Panc1 (cell line): ENCODE measurements around the gene EHMT2. TPM values are rescaled to one million over a fixed set of nuclear protein-coding genes. Genes with fewer than 3 reads are reported as not detected.

Experiments used
- ATAC-seq: fragments of 200-7000 bp; cut with Tn5 transposase; 2 replicates; pipeline ENCODE4 v1.9.1; 2020; ENCODE audit warnings: mild to moderate bottlenecking, moderate library complexity
- BruUV-seq: library from RNA; stranded (reverse); fragments of 400-500 nt; replicated peaks from 2 replicates; lab custom pipeline; 2021; lab: Mats Ljungman, UMichigan
- CTCF ChIA-PET: fragments of 300-600 bp; sonication (Branson Sonifier 250); formaldehyde crosslinking; loops from one replicate; lab custom pipeline; 2022; ENCODE audit warnings: antibody characterized with exemption; lab: Charles Lee
- POLR2A ChIA-PET: fragments of 300-600 bp; sonication (Branson Sonifier 250); formaldehyde crosslinking; loops from one replicate; lab custom pipeline; 2022; ENCODE audit warnings: antibody characterized with exemption; lab: Charles Lee
- DNase-seq: peaks from one replicate; pipeline ENCODE4 v3.0.0-alpha.2; 2010; ENCODE audit warnings: low read depth, low spot score
- H3K27ac ChIP-seq: 2 replicates; pipeline ENCODE4 v1.5.1; 2011; ENCODE audit warnings: mild to moderate bottlenecking, low read length, inconsistent platforms
- H3K27me3 ChIP-seq: fragments of 200-500 bp; sonication (Bioruptor generic); 2 replicates; pipeline ENCODE4 v1.6.0; 2014; ENCODE audit warnings: low read length, inconsistent platforms; ENCODE audit not compliant: control insufficient read depth, insufficient read depth
- H3K36me3 ChIP-seq: fragments of 200-500 bp; sonication (Bioruptor generic); 2 replicates; pipeline ENCODE4 v1.5.1; 2014; ENCODE audit warnings: inconsistent platforms, mild to moderate bottlenecking, low read length, moderate library complexity; ENCODE audit not compliant: control insufficient read depth, insufficient read depth
- H3K4me1 ChIP-seq: 2 replicates; pipeline ENCODE4 v1.5.1; 2011; ENCODE audit warnings: inconsistent platforms, mild to moderate bottlenecking, low read length, moderate library complexity; ENCODE audit not compliant: control insufficient read depth, insufficient read depth
- H3K4me3 ChIP-seq, 2 experiments: 2 replicates each; pipeline ENCODE4 v1.5.1; 2011 to 2012; ENCODE audit warnings: low read depth in 2 of 2, low read length in 2 of 2, mild to moderate bottlenecking in 2 of 2, inconsistent platforms in 1 of 2, moderate library complexity in 1 of 2
- H3K9me3 ChIP-seq: fragments of 200-500 bp; sonication (Bioruptor generic); 2 replicates; pipeline ENCODE4 v1.5.1; 2014; ENCODE audit warnings: low read depth, mild to moderate bottlenecking, inconsistent platforms, low read length, moderate library complexity; ENCODE audit not compliant: control insufficient read depth, insufficient read depth
- POLR2AphosphoS5 ChIP-seq: IDR thresholded peaks from 2 replicates; pipeline ENCODE4 v1.6.1; 2012; ENCODE audit warnings: mild to moderate bottlenecking, low read depth, low read length, moderate library complexity
- SIN3A ChIP-seq: IDR thresholded peaks from 2 replicates; pipeline ENCODE4 v1.6.1; 2012; ENCODE audit warnings: low read depth, mild to moderate bottlenecking, low read length, moderate library complexity, borderline replicate concordance; ENCODE audit not compliant: insufficient read depth
- TCF7L2 ChIP-seq: IDR thresholded peaks from 2 replicates; pipeline ENCODE4 v1.6.1; 2011; ENCODE audit warnings: mild to moderate bottlenecking, low read depth, low read length, inconsistent platforms
- in situ Hi-C: cut with HindIII; loops from 2 replicates; pipeline ENCODE4 v1.10.0; 2016; ENCODE audit warnings: low sequenced_read_pairs, low pct_unique_long_range_greater_than_20kb
- intact Hi-C: fragments of 100-400 bp; cut with micrococcal nuclease; formaldehyde crosslinking; loops from one replicate; pipeline ENCODE4 v1.10.0; 2022; ENCODE audit not compliant: unreplicated experiment
- total RNA-seq: library from RNA; stranded (reverse); gene quantifications from one replicate; pipeline ENCODE4 v1.2.1, GENCODE V29; 2021; ENCODE audit not compliant: unreplicated experiment
- TF ChIP-seq, protein P1 (sequence below), 2 experiments: IDR thresholded peaks; 2 replicates each; pipeline ENCODE4 v1.6.1; 2011 to 2012; ENCODE audit warnings: low read depth in 2 of 2, control low read depth in 1 of 2, low read length in 1 of 2, mild to moderate bottlenecking in 1 of 2, moderate library complexity in 1 of 2; ENCODE audit not compliant: insufficient read depth in 1 of 2
- TF ChIP-seq, protein P2 (sequence below): fragments of 450-650 bp; IDR thresholded peaks from 2 replicates; pipeline ENCODE4 v1.5.1; 2017; ENCODE audit warnings: mild to moderate bottlenecking

Gene EHMT2
- total RNA-seq, 1 experiment from 2014 or later, result 60.4 TPM

GRCh38 chr6:31847276-31847978 lies 50.1 kb downstream of the EHMT2 start:
- ChIA-PET POLR2A (interaction anchor here (0.7 kb wide), 1 partner anchor 33 kb away, joined by 7 read pairs; no protein-coding TSS in a partner anchor), CTCF (no interaction called here)
- in situ Hi-C loops, result no loop called here
- TF ChIP-seq, protein P1, sequence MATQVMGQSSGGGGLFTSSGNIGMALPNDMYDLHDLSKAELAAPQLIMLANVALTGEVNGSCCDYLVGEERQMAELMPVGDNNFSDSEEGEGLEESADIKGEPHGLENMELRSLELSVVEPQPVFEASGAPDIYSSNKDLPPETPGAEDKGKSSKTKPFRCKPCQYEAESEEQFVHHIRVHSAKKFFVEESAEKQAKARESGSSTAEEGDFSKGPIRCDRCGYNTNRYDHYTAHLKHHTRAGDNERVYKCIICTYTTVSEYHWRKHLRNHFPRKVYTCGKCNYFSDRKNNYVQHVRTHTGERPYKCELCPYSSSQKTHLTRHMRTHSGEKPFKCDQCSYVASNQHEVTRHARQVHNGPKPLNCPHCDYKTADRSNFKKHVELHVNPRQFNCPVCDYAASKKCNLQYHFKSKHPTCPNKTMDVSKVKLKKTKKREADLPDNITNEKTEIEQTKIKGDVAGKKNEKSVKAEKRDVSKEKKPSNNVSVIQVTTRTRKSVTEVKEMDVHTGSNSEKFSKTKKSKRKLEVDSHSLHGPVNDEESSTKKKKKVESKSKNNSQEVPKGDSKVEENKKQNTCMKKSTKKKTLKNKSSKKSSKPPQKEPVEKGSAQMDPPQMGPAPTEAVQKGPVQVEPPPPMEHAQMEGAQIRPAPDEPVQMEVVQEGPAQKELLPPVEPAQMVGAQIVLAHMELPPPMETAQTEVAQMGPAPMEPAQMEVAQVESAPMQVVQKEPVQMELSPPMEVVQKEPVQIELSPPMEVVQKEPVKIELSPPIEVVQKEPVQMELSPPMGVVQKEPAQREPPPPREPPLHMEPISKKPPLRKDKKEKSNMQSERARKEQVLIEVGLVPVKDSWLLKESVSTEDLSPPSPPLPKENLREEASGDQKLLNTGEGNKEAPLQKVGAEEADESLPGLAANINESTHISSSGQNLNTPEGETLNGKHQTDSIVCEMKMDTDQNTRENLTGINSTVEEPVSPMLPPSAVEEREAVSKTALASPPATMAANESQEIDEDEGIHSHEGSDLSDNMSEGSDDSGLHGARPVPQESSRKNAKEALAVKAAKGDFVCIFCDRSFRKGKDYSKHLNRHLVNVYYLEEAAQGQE (IDR thresholded peaks at IDR 0.05; ENCODE audit: insufficient read depth in 1 of 2, low read depth in 2 of 2, low read length in 1 of 2), result no peak
- TF ChIP-seq TCF7L2 (no peak), POLR2AphosphoS5 (no peak), SIN3A (no peak)
- TF ChIP-seq, protein P2, sequence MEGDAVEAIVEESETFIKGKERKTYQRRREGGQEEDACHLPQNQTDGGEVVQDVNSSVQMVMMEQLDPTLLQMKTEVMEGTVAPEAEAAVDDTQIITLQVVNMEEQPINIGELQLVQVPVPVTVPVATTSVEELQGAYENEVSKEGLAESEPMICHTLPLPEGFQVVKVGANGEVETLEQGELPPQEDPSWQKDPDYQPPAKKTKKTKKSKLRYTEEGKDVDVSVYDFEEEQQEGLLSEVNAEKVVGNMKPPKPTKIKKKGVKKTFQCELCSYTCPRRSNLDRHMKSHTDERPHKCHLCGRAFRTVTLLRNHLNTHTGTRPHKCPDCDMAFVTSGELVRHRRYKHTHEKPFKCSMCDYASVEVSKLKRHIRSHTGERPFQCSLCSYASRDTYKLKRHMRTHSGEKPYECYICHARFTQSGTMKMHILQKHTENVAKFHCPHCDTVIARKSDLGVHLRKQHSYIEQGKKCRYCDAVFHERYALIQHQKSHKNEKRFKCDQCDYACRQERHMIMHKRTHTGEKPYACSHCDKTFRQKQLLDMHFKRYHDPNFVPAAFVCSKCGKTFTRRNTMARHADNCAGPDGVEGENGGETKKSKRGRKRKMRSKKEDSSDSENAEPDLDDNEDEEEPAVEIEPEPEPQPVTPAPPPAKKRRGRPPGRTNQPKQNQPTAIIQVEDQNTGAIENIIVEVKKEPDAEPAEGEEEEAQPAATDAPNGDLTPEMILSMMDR, result no peak
- no peaks in the 10 kb centered on the region for H3K27me3 ChIP-seq
- intact Hi-C loops, result no loop called here
- no TSS peak for BruUV-seq
- H3K4me1 ChIP-seq, result peaks cover 8% of the 10 kb centered on the region; the same call in 1 of the 2 replicates
- no peak overlapping the region for H3K27ac ChIP-seq
- no peaks in the 10 kb centered on the region for H3K36me3 ChIP-seq
- DNase-seq, result no peak
- ATAC-seq, result no peak
- no peak overlapping the region for H3K4me3 ChIP-seq
- no peaks in the 10 kb centered on the region for H3K9me3 ChIP-seq

- Histone ChIP-seq H3K27me3 (no peaks in the 10 kb centered on the region), H3K4me3 (no peak overlapping the region), H3K36me3 (peaks cover under 1% of the 10 kb centered on the region; the same call in 1 of the 2 replicates), H3K9me3 (no peaks in the 10 kb centered on the region), H3K27ac (peak overlapping the region; percentile 25; the same call in 1 of the 2 replicates), H3K4me1 (peaks cover 12% of the 10 kb centered on the region)
- in situ Hi-C loops, result no loop called here
- TF ChIP-seq, protein P1 (IDR thresholded peaks at IDR 0.05; ENCODE audit: insufficient read depth in 1 of 2, low read depth in 2 of 2, low read length in 1 of 2), result no peak
- no peak for TF ChIP-seq SIN3A
- TF ChIP-seq POLR2AphosphoS5, result no peak
- no peak for TF ChIP-seq TCF7L2
- TF ChIP-seq, protein P2, result no peak
- no peak for DNase-seq
- intact Hi-C loops, result no loop called here
- ChIA-PET CTCF (no interaction called here), POLR2A (no interaction called here)
- BruUV-seq, result no TSS peak
- ATAC-seq, result no peak
Observed at GRCh38 chr6:31844507-31844906, 53.0 kb downstream of the EHMT2 start.
